IMR-90 (cell line): ENCODE measurements around the gene CGNL1. TPM values are rescaled to one million over a fixed set of nuclear protein-coding genes. Genes with fewer than 3 reads are reported as not detected.

Experiments
- ATAC-seq: fragments of 200-7000 bp; cut with Tn5 transposase; 2 replicates; pipeline ENCODE4 v1.9.1; 2020; ENCODE audit warnings: low read depth, mild to moderate bottlenecking, moderate library complexity
- BruUV-seq: library from RNA; stranded (reverse); fragments of 400-500 nt; replicated peaks from 2 replicates; lab custom pipeline; 2021; lab: Mats Ljungman, UMichigan
- CTCF ChIA-PET: fragments of 300-600 bp; formaldehyde crosslinking; extraction: SDS; loops from one replicate; lab custom pipeline; 2021; ENCODE audit warnings: antibody characterized with exemption; lab: Yijun Ruan, JAX
- POLR2A ChIA-PET: fragments of 300-600 bp; sonication (Branson Sonifier 250); formaldehyde crosslinking; loops from one replicate; lab custom pipeline; 2022; ENCODE audit warnings: antibody characterized with exemption; ENCODE audit not compliant: unreplicated experiment; lab: Charles Lee
- DNase-seq: peaks from one replicate; pipeline ENCODE4 v3.0.0; 2013
- H2AFZ ChIP-seq: replicated peaks from 2 replicates; pipeline ENCODE3; 2013; ENCODE audit warnings: low read length, mild to moderate bottlenecking; ENCODE audit not compliant: poor library complexity
- H2AK5ac ChIP-seq: 2 replicates; pipeline ENCODE4 v1.6.1; 2013; ENCODE audit warnings: low read depth, low read length, inconsistent platforms
- H2AK9ac ChIP-seq: replicated peaks from 2 replicates; pipeline ENCODE3; 2013; ENCODE audit warnings: mild to moderate bottlenecking, low read depth, low read length, moderate library complexity; ENCODE audit not compliant: poor library complexity
- H2BK120ac ChIP-seq: 2 replicates; pipeline ENCODE4 v1.6.1; 2013; ENCODE audit warnings: low read depth, low read length, inconsistent platforms
- H2BK15ac ChIP-seq: 3 replicates; pipeline ENCODE4 v1.6.1; 2013; ENCODE audit warnings: low read depth, low read length, inconsistent platforms
- H2BK20ac ChIP-seq: 2 replicates; pipeline ENCODE4 v1.6.1; 2013; ENCODE audit warnings: low read depth, mild to moderate bottlenecking, inconsistent platforms, low read length, moderate library complexity
- H2BK5ac ChIP-seq: 2 replicates; pipeline ENCODE4 v1.6.1; 2013; ENCODE audit warnings: mild to moderate bottlenecking, low read depth, low read length, inconsistent platforms; ENCODE audit not compliant: poor library complexity, severe bottlenecking
- H3K14ac ChIP-seq: replicated peaks from 2 replicates; pipeline ENCODE4 v1.6.1; 2013; ENCODE audit warnings: low read depth, low read length, inconsistent platforms
- H3K18ac ChIP-seq: 2 replicates; pipeline ENCODE4 v1.6.1; 2013; ENCODE audit warnings: low read depth, low read length, control low read depth
- H3K23ac ChIP-seq: 2 replicates; pipeline ENCODE4 v1.6.1; 2013; ENCODE audit warnings: low read depth, low read length, inconsistent platforms
- H3K27ac ChIP-seq: 2 replicates; pipeline ENCODE4 v1.5.1; 2013; ENCODE audit warnings: mild to moderate bottlenecking, control low read depth, low read length; ENCODE audit not compliant: insufficient read depth
- H3K27me3 ChIP-seq: 2 replicates; pipeline ENCODE4 v1.6.1; 2013; ENCODE audit warnings: low read length; ENCODE audit not compliant: control insufficient read depth, insufficient read depth
- H3K36me3 ChIP-seq: 2 replicates; pipeline ENCODE4 v1.6.1; 2013; ENCODE audit warnings: low read length, mixed read lengths; ENCODE audit not compliant: control insufficient read depth, insufficient read depth
- H3K4ac ChIP-seq: 2 replicates; pipeline ENCODE4 v1.6.1; 2013; ENCODE audit warnings: low read depth, low read length, inconsistent platforms
- H3K4me1 ChIP-seq: 2 replicates; pipeline ENCODE4 v1.6.1; 2013; ENCODE audit warnings: low read length, mixed read lengths; ENCODE audit not compliant: control insufficient read depth, insufficient read depth
- H3K4me2 ChIP-seq: 2 replicates; pipeline ENCODE4 v1.6.1; 2013; ENCODE audit warnings: low read depth, mild to moderate bottlenecking, control low read depth, low read length, moderate library complexity
- H3K4me3 ChIP-seq: 2 replicates; pipeline ENCODE4 v1.5.1; 2013; ENCODE audit warnings: low read depth, mild to moderate bottlenecking, control low read depth, low read length, moderate library complexity; ENCODE audit not compliant: insufficient read depth
- H3K56ac ChIP-seq: 2 replicates; pipeline ENCODE4 v1.6.1; 2013; ENCODE audit warnings: low read length, inconsistent platforms; ENCODE audit not compliant: insufficient read depth; ENCODE audit errors: extremely low read depth
- H3K79me1 ChIP-seq, 2 experiments: 2 replicates each; pipeline ENCODE4 v1.6.1; 2013; ENCODE audit warnings: low read length in 2 of 2, inconsistent platforms in 1 of 2, low read depth in 1 of 2
- H3K9ac ChIP-seq: 2 replicates; pipeline ENCODE4 v1.6.1; 2013; ENCODE audit warnings: low read depth, low read length, control low read depth
- H3K9me1 ChIP-seq: 2 replicates; pipeline ENCODE4 v1.6.1; 2013; ENCODE audit warnings: low read length, inconsistent platforms; ENCODE audit not compliant: insufficient read depth
- H3K9me3 ChIP-seq: 2 replicates; pipeline ENCODE4 v1.6.1; 2013; ENCODE audit warnings: low read length; ENCODE audit not compliant: control insufficient read depth, insufficient read depth
- H4K20me1 ChIP-seq: 2 replicates; pipeline ENCODE4 v1.6.1; 2013; ENCODE audit warnings: low read length, inconsistent platforms; ENCODE audit not compliant: insufficient read depth
- H4K5ac ChIP-seq: 2 replicates; pipeline ENCODE4 v1.6.1; 2013; ENCODE audit warnings: mild to moderate bottlenecking, low read depth, low read length, control low read depth
- H4K8ac ChIP-seq, 2 experiments: 2 replicates each; pipeline ENCODE4 v1.6.1; 2013; ENCODE audit warnings: low read depth in 2 of 2, low read length in 2 of 2, control low read depth in 1 of 2, inconsistent platforms in 1 of 2
- H4K91ac ChIP-seq: 2 replicates; pipeline ENCODE4 v1.6.1; 2013; ENCODE audit warnings: low read depth, low read length, inconsistent platforms; ENCODE audit not compliant: insufficient read depth
- CEBPB ChIP-seq: IDR thresholded peaks from 2 replicates; pipeline ENCODE4 v1.6.1; 2012; ENCODE audit warnings: low read depth, low read length, improper control_type of control experiment
- ELK1 ChIP-seq: fragments of 150-350 bp; IDR thresholded peaks from 2 replicates; pipeline ENCODE4 v1.6.1; 2016; ENCODE audit warnings: low read depth, mild to moderate bottlenecking, low read length, moderate library complexity, borderline replicate concordance
- POLR2A ChIP-seq: IDR thresholded peaks from 2 replicates; pipeline ENCODE4 v1.6.1; 2012; ENCODE audit warnings: mild to moderate bottlenecking, low read depth, low read length
- WGBS, 2 experiments: methylation state at CpG; one replicate each; pipeline versions ENCODE4 v1.1.5 to v1.1.7; 2013; ENCODE audit warnings: missing lambda C conversion rate in 2 of 2; ENCODE audit not compliant: insufficient read length in 1 of 2; ENCODE audit errors: extremely low coverage in 2 of 2; 5-methylcytosine and 5-hydroxymethylcytosine counted together
- dilution Hi-C: fragments of 300-500 bp; cut with HindIII; formaldehyde crosslinking; loops from one replicate; pipeline ENCODE4 v1.14.3; 2018; ENCODE audit warnings: low sequenced_read_pairs; ENCODE audit not compliant: unreplicated experiment
- in situ Hi-C: fragments of 300-500 bp; cut with MboI; formaldehyde crosslinking; loops from 3 replicates; pipeline ENCODE4 v1.14.3; 2019; ENCODE audit warnings: low sequenced_read_pairs, inconsistent platforms, mixed read lengths
- intact Hi-C: fragments of 100-400 bp; cut with micrococcal nuclease; formaldehyde crosslinking; loops from 2 replicates; pipeline ENCODE4 v1.10.0; 2022
- polyA plus RNA-seq, 3 experiments: library from polyadenylated mRNA; depleted of rRNA; stranded (reverse); fragments of >200 nt; gene quantifications; 2 replicates each; pipeline ENCODE4 v1.2.3, GENCODE V29; 2012; ENCODE audit warnings: low replicate concordance in 1 of 3
- total RNA-seq: library from RNA; depleted of rRNA; stranded (reverse); fragments of >200 nt; gene quantifications from 2 replicates; pipeline ENCODE4 v1.2.3, GENCODE V29; 2012

The CGNL1 gene
- total and polyA plus RNA-seq, 2 of the 4 experiments (the other 2 are of a cell fraction): 0.07 to 0.18 TPM

- ATAC-seq: no peak
- Histone ChIP-seq H3K4me1 (no peaks in the 10 kb centered on the region), H4K8ac (no peak overlapping the region), H3K56ac (no peak overlapping the region; the same call in 1 of the 2 replicates), H3K27ac (no peak overlapping the region), H3K27me3 (peaks cover 11% of the 10 kb centered on the region), H3K36me3 (no peaks in the 10 kb centered on the region), H3K23ac (no peak overlapping the region), H3K4me3 (no peak overlapping the region), H3K4me2 (no peak overlapping the region), H4K20me1 (no peaks in the 10 kb centered on the region), H3K9me3 (no peaks in the 10 kb centered on the region), H3K18ac (no peak overlapping the region), H2BK20ac (no peak overlapping the region), H3K14ac (no peak overlapping the region), H3K79me1 (no peaks in the 10 kb centered on the region), H3K4ac (no peak overlapping the region), H2BK5ac (no peak overlapping the region), H3K9me1 (no peaks in the 10 kb centered on the region), H2BK120ac (no peak overlapping the region), H3K9ac (no peak overlapping the region), H4K91ac (no peak overlapping the region), H2AK5ac (no peak overlapping the region), H2AFZ (no peak overlapping the region), H2BK15ac (no peak overlapping the region), H4K5ac (no peak overlapping the region), H2AK9ac (no peak overlapping the region)
- ChIA-PET CTCF (no interaction called here), POLR2A (no interaction called here)
- no peak for DNase-seq
- no peak for TF ChIP-seq POLR2A
- TF ChIP-seq CEBPB: no peak
- no peak for TF ChIP-seq ELK1
- no TSS peak for BruUV-seq
- in situ Hi-C loops: no loop called here
- 33% methylated on average over 1 of the region's 3 CpGs; no CpG with 5 or more reads in 1 of the 2 experiments for WGBS, 2 experiments
- intact Hi-C loops: no loop called here
- dilution Hi-C loops: no loop called here
These were observed 221.1 kb downstream of the CGNL1 start for GRCh38 chr15:57597431-57597830.
